ENCODE measurements around the gene TIAM1.

The TIAM1 gene

DNA sequence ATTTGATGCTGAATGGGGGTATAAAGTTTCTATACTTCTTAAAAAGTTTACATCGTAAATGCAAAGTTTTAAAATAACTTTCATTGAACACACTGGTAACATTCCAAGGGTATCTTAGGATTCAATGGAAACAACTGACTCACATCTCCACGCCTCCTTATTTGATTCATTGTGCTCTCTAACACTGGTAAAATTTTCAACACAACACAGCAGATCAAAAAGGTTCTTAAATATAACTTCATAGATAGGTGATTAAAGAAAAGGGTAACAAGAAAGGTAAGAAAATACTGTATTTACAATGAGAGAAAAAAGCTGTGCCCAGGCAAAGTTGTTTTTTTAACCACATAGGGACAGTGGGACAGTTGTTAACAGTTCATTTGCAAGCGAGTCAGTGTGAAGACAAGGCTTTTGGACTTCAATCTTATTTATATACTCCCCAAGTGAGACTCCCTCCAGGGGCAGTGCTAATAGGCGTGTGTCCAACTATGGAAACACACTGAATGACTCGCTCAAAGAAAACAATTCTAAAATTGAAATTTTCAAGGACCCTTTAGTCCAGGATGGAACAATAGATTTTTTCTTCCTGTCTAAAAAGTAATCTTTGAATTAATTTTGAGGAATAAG lies 140.5 kb downstream of the TIAM1 start:
- DNase-seq (ENCODE audit: low spot score), result no peak

DNA sequence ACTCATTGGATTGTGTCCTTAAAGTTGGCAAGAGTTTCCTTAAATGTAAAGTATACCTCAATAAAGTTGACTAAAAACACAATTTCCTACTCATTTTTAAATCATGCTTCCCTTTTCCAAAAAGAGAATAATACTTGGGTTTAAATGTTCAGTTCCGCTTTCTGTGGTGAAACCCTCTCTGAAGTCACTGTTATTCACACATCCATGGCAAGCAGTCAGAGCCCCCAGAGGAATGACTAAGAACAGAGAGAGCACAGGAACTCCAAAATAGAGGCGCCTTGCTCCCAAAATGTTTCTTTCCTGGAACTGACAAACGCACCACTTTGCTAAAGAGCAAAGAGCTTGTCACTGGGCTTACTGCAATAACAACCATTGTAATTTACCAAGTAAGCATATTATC lies 142.5 kb downstream of the TIAM1 start:
- DNase-seq (ENCODE audit: low spot score), result no peak

DNA sequence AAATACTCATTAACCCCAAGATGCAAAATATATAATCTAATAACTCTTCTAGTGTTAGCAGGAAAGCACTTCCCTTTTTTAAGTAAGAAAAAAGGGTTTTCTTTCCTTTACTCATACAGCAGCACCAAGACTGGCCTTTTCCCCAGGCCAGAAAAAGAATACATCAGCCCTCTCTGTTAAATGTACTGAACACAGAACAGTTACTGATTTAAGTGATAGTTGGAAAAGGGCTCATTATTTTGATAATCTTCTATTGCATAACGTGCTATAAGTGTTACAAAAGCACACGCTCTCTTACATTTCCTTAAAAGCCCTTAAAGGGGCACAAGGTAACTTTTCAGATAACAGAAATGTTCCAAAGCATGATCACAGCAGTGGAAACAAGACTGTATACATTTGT lies 142.9 kb downstream of the TIAM1 start:
- DNase-seq (ENCODE audit: low spot score), result no peak

DNA sequence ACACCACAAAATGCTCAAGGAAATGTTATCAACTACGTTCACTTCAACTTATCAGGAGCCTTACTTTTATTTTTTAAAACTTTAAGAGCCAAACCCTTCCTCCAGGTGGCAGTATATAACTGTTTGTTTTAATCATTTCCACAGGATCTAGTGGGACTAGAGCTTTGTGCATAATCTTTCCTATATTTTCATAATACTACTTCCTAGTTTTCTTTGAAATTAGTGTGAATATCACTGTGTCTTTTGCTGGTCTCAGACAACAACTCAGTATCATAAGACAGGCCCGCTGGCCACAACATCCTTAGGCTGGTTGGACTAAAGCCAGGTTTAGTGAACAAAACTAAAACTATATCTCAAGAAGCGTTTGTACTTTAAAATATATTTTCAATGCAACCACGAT lies 145.5 kb downstream of the TIAM1 start:
- peak; percentile 50 for DNase-seq (ENCODE audit: low spot score)

DNA sequence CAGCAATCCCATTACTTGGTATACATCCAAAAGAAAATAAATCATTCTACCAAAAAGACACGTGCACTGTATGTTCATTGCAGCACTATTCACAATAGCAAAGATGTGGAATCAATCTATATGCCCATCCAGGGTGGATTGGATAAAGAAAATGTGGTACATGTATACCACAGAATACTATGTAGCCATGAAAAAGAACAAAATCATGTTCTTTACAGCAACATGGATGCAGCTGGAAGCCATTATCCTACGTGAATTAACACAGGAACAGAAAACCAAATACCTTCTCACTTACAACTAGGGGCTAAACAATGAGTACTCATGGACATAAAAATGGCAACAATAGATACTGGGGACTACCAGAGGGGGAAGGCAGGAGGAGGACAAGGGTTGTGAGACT lies 147.3 kb downstream of the TIAM1 start:
- DNase-seq (ENCODE audit: low spot score), result no peak

DNA sequence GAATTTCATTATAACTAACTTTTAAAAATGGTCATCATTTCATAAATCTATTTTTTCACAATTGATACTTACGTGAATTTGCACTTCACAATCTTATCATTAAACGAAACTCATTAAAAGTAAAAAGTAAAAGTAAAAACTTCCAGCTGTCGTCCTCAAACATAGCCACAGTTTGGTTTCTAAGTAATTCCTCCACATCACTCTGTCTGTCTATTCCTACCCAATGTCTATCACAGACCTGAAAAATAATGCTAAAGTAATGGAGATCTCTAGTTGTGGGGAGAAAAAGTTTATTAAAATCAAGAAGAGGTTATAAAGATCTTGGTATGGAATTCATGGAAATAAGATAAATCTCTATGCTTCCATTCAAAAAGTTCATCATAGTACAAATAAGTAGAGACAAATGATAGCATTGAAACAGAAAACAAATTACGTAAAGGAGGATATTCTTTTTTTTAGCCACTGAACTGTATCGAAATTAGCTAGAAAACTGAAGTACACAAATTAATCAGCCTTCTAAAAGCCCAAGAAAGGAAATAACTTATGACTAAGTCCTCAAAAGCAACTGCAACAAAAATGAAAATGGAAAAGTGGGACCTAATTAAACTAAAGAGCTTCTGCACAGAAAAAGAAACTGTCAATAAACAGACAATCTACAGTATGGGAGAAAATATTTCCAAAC lies 148.6 kb downstream of the TIAM1 start:
- DNase-seq (ENCODE audit: low spot score), result no peak

DNA sequence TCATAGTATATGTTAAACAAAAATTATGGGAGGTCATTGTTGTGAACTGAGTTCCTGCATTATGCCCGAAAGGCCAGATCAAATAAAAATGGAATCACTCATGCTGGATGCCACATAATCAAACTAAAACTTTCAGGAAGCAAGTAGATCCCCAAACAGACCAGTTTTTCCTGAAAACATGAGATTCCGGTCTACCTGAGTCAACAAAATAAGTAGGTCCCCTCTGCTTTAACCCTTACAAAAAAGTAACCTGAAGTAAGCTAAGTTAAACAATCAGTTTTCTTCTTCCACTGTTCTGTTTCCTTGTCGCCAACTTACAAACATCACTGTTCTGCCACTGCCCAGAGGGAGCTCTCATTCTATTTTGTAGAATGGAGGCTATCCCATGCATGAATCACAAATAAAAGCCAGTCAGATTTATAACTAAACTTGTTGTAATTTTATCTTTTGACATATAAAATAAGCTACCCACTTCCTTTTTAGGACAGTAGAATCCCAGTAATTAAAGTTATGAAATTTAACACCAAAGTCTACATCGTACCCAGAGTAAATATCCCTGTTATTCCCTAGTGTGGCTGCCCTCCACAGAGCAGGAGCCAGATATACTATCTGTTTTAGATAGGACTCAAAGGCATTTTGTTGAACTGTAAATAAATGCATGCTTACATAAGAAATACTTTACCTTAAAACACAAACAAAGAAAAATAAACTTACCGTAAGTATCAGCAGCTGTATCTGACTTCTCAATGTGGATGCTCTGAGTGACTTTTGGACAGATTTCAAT lies 149.4 kb downstream of the TIAM1 start:
- DNase-seq (ENCODE audit: low spot score), result no peak

DNA sequence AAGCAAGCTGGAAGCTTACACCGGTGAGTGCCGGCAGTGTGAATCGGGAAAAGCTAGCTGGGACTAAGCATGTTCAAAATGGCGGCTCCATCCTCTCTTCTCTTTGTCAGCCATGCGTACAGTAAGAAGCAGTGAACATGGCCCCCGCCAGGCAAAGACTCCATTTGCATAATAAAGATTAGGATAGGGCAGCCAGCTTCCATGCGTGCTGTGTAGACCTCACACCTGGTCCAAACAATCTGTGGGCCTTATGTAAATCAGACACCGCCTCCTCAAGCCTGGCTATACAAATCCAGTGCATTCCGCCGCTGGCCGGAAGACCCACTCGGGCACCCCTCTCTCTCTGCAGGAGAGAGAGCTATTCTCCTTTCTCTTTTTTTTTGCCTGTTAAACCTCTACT lies 150.3 kb downstream of the TIAM1 start:
- no peak for DNase-seq (ENCODE audit: low spot score)

DNA sequence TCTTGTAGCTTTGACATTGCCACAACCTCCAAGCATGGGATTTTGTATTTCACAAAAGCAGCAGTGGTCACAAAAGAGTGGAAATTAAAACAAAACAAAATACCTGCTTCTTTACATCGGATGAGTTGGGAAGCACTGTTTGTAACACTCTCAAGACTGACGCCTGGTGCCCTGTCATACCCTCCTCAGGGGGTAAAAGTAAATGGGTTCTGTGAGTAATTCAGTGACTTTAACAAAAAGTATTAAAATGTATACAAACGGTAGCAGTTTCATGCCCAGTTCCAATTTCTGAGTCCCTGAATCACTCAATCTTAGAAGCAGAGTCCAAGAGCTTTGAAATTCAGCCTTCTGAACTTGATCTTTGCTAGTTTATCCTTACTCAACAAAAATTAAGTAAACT lies 152.5 kb downstream of the TIAM1 start:
- DNase-seq (ENCODE audit: low spot score), result no peak

DNA sequence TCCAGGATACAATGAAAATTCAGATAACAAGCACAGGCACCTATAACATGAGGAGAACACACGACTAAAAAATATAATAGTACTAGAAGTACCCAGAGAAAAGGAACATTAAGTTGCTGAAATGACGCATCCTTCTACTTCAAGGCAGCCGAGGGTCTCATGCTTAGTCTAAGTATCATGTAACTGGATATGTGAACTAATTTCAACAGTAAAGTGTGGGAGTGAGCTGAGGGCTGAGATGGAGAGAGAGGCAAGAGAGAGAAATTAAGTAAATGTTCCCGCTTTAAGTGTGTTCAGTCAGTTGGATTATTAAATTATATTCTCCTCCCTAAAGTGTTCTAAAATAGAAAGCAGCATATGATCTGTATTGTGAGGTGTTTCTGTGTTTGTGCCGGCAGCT lies 153.5 kb downstream of the TIAM1 start:
- no peak for DNase-seq (ENCODE audit: low spot score)

DNA sequence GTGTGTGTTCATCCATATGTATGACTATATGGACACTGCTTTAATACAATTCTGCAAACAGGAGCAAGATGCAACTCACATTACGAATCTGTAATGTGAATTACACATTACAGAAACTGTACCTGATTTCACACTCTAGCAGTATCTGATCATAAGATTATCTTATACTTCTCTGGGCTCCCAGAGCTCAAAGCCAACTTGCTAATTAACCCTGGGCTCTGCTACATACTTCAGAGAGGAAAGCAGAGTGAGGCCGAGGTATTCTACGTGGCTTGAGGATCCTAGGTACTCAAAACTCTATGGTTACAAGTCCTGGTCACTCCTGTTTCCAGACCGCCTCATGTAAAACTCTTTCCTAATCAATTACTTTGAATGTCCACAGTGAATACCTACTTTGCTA lies 156.6 kb downstream of the TIAM1 start:
- DNase-seq (ENCODE audit: low spot score), result no peak

DNA sequence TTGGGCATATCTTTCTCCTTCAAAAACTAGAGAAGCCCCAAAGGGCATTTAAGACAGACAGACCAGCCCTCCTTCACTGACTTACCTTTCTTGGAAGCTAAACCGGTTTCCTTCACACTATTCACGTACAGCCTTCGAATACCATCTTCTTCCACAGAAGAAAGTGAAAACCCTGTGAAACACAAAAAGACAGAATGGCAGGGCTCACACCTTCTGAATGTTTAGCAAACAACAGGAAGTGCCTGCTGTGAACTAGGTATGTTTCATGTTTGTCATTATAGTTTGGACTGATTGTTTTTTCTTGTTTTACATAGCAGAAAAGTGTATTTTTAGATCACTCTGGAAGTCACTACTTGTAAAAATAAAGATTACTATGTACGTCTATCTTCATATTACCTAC lies 157.1 kb downstream of the TIAM1 start:
- peak; percentile 50 for DNase-seq (ENCODE audit: low spot score)

DNA sequence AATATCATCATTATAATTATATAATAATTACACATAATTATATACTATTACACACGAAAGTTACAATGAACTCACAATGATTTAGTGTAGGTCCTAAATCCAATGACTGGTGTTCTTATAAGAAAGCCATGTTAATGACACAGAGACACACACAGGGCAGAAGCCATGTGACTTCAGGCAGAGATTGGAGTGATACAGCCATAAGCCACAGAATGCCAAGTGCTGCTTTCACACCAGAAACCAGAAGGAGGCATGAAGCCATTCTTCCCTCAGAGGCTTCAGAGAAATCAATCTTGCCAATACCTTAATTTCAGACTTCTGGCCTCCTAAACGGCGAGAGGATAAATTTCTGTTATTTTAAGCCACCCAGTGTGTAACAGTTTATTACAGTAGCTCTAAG lies 158.4 kb downstream of the TIAM1 start:
- peak; percentile 34 for DNase-seq (ENCODE audit: low spot score)

DNA sequence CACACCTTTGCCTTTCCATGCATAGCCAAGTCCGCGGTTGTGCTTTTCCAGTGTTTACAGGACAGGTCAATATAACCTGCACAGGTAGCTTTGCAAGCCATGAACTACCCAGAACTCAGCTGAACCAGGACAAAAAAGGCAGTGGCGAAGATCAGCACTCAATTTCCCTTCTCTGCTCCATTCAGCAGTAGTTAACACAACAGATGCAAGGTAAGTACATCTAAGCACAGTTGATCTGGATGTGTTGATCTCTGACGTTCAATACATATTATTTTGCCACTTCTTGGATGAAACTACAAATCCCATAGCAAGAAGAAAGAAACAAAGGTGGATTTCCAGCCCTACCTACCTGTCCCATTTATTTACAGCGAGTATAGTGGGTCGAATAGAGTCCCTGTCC lies 159.2 kb downstream of the TIAM1 start:
- DNase-seq (ENCODE audit: low spot score), result no peak

DNA sequence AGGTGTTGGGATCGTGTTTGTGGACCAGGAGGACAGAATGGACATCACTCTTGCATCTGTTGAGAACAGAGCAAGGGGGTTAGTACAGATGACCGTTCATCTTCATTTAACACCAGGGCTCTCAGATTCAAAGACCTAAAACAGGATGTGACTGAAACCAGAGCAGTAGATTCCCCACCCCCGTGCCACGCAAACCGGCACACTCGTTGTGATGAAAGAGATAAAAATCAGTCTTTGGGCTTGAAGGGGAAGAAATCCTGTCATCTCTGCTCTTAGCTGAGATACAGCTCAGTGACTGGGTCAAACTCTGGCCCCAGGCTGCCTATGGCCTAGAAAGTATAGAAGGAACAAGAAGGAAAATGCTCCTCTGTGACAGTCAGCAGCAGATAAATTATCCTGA lies 159.6 kb downstream of the TIAM1 start:
- peak; percentile 67 for DNase-seq (ENCODE audit: low spot score)

DNA sequence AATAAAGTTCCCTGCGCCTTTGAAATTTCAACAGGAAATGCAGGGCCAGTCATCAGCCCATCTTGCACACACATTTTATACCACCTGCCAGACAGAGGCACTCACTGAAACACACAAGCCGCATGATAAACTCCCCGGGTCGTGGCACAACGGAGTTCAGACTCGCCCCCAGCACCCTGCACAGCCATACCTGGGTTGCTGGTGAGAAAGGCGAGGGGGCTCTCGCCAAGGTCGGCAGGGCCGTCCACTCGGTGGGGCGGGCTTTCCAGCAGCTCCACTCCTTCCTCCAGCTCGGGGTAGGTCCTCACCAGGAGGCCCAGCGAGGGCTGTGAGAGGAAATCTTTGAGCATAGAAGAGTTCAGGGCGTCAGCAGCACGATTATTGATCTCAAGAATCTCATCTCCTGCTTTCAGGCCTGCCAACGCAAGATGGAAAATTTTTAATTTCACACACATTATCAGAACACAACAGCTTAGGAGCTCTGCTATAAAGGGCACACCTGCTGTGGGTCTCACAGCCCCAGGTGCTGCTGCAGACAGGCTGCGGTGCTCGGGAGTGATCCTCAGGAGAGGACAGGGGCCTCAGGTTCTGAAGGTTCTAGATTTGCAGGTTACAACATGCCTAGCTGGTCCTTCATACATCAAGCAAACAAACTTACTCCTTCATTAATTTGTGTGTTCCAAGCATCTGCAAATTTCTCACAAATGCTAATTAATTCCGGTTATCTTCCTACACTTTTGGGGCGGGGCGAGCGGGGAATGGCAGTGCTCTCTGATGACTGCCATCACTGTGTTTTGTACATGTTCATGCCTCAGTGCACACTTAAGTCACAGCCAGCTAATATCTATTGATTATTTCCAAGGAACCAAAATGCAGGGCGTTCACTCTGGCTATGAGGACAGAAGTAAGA lies 161.6 kb downstream of the TIAM1 start:
- peak; percentile 66 for DNase-seq (ENCODE audit: low spot score)

DNA sequence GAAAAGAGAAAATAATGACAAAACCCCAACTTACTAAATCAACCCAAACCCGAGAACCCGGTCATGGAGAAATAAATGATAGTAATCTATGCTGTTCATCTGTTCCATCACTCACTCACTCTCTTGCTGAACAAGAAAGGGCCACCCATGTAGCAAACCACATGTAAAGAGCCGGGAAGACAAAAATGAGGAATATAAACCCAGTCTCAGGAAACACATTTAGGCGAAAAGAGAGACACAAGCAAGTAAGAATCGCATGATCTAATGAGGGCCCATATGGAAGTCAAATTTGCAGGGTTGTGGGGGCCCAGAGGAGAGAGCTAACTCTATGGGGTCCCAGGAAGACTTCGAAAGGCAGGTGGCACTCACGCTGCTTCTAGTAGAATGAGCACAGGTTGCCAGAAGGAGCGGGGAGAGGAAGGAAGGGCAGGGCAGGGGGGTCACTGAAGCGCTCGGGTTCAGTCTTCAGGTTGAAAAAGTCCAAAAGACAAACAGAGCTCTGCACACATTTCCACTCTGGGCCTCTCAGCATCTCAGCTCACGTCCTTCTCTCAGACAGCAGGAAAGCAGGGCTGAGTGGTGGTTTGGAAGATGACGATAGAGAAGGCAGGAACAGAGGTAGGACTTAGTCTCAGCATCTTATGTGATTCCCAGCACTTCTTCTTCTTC lies 162.8 kb downstream of the TIAM1 start:
- peak; percentile 53 for DNase-seq (ENCODE audit: low spot score)

DNA sequence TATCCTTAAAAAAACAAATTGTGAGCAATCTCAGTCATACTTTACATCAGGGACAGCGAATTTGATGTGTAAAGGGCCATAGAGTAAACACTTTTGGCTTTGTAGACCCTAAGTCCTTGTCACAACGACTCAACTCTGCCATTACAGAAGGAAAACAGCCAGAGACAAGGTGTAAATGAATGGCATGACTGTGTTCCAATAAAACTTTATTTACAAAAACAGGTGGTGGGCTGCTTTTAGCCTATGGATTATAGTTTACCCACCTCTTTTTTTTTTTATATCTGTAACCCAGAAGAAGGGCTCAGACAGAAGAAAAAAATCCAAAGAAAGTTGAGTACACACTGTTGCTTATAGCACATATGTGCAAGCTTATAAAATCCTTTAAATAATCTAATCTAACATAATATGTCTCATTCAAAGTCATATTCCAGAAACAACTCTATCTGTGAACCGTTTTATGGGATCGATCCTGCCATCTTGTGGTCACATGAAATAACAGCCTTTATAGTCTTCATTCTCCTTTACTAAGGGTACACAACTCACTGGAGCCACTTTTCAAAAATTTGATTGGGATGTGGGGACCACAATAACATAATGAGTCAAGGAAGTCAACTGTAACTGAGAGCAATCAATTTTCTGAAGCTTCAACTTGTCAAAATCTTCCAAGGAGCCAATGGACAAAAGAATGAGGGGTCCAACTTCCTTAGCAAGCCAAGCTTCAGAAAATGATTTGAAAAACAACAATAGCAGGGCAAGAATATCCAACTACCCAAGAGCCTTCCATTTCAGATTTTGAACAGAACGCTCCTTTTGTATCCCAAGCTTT lies 163.6 kb downstream of the TIAM1 start:
- peak; percentile 54 for DNase-seq (ENCODE audit: low spot score)

DNA sequence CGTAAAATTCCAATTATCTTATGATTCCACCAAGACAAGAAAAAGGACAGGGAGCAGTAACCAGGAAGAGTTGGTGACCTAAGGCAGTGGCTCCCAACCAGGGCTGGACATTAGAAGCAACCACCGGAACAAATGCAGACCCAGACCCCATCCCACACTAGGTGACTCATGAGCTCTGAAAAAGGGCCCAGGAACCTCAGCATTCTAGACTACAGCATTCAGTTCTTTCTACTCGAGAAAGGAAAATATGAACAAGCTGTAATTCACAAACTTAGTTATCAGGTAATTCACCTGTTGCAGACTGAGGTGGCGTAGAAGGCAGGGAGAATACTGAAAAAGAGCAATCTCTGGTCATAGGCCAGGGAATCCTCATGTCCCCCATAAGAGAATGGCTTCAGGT lies 167.3 kb downstream of the TIAM1 start:
- DNase-seq (ENCODE audit: low spot score), result no peak

DNA sequence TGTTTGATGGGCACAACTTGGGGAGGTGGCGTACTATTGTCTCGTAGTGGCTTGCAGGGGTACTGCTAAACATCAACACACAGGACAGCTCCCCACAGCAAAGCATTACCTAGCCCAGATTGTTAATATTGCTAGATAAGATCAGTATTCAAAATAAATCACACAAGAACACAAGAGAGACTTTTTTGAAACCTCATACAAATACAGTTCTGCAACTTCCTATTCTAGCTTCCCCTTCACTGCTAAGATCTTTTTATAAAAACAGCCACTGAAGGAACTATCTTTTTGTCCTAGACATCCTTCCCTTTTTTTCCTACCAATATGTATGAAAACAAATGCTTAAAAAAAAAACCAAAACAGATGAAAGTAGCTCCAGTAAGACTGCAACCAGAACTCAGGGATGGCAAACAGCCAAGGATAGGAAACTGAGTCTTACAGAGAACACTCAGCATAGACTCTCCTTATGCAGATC lies 167.9 kb downstream of the TIAM1 start:
- DNase-seq (ENCODE audit: low spot score), result no peak

Data from CD4-positive, alpha-beta T cell treated with Interleukin-6 at 100 ng/mL for 8 hours (primary cell).